ENCODE results near the gene ALG5. TPM values are rescaled to one million over a fixed set of nuclear protein-coding genes. Genes with fewer than 3 reads are reported as not detected.

Gene ALG5
- total RNA-seq, 4 donors from 2014 or later, result 26.2 to 36.6 (median 29.8) TPM

DNA sequence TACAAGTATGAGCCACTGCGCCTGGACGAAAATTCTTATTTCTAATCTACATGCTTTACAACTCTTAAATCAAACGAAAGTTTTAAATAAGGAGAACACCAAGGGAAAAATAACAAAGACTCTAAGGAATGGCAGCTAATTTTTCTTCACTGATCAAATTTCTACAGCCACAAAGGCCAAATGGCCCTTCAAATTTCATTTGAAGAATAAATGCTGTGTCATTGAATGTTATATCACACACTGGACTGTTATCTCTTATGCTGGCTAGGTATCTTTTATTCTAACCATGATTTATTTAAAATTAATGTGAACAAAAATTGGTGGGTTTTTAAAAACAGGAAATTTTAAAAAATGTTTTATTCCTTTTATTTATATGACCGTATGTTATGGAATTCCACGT lies 93.2 kb downstream of the ALG5 start:
- TF ChIP-seq, protein P1, sequence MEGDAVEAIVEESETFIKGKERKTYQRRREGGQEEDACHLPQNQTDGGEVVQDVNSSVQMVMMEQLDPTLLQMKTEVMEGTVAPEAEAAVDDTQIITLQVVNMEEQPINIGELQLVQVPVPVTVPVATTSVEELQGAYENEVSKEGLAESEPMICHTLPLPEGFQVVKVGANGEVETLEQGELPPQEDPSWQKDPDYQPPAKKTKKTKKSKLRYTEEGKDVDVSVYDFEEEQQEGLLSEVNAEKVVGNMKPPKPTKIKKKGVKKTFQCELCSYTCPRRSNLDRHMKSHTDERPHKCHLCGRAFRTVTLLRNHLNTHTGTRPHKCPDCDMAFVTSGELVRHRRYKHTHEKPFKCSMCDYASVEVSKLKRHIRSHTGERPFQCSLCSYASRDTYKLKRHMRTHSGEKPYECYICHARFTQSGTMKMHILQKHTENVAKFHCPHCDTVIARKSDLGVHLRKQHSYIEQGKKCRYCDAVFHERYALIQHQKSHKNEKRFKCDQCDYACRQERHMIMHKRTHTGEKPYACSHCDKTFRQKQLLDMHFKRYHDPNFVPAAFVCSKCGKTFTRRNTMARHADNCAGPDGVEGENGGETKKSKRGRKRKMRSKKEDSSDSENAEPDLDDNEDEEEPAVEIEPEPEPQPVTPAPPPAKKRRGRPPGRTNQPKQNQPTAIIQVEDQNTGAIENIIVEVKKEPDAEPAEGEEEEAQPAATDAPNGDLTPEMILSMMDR (IDR thresholded peaks at IDR 0.05), result no peak
- no peak for TF ChIP-seq POLR2A (IDR thresholded peaks at IDR 0.05)
- intact Hi-C loops (cut with DNase I; ENCODE audit: low total_unique reads), result no loop called here

DNA sequence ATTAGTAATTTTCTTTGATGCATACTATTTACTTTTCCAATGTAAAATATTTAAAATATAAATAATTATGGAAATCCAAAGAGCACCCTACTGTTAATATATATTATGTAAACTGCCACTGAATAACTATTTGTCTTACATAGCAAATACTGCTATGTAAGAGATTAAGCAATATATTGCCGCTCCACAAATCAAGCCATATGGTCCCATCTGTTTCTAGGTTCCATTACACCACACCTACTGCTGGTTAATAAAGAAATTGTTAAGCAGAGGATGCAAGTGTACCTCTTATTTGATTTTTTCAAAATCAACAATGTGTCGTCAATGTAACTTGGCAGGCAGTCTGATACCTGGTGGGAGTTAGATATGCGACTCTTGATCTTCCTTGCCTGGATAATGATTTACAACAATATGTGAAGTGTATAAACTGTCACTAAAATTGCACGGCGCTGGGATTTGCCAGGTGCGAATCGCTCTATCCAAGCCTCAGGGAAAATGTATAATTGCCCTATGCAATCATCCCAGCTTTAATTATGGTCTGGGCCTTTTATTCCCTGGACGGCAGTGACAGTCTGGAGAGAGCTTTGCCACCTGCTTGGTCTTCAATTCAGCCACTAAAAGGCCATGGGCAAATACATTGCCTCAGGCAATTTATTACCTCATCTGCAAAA lies 95.1 kb downstream of the ALG5 start:
- H3K4me3 ChIP-seq, result no peak overlapping the region
- intact Hi-C loops (cut with DNase I; ENCODE audit: low total_unique reads), result no loop called here

More for the DNA sequence above, 93.2 kb downstream of the ALG5 start:
- Histone ChIP-seq H3K4me1 (no peaks in the 10 kb centered on the region), H3K4me3 (no peak overlapping the region), H3K27me3 (no peaks in the 10 kb centered on the region), H3K27ac (no peak overlapping the region), H3K36me3 (no peaks in the 10 kb centered on the region), H3K9me3 (no peaks in the 10 kb centered on the region)
- DNase-seq, result no peak

More for the DNA sequence above, 95.1 kb downstream of the ALG5 start:
- H3K36me3 ChIP-seq, result no peaks in the 10 kb centered on the region
- DNase-seq, result no peak
- H3K27me3 ChIP-seq, result no peaks in the 10 kb centered on the region
- H3K9me3 ChIP-seq, result peaks cover 0 to 7% of the 10 kb centered on the region in 2 donors
- H3K27ac ChIP-seq, result no peak overlapping the region
- no peaks in the 10 kb centered on the region for H3K4me1 ChIP-seq
- TF ChIP-seq, protein P1 (IDR thresholded peaks at IDR 0.05), result no peak
- TF ChIP-seq POLR2A (IDR thresholded peaks at IDR 0.05), result no peak

Other genes starting within 250 kb of the ALG5 start
- 10 to 100 TPM in 3 of 4 donors, 1 to 10 TPM in 1; 5.4 to 15.6 (median 12.0) TPM for gene RFXAP, start 180.1 kb downstream of the ALG5 start, total RNA-seq
- gene SMAD9, start 79.1 kb downstream of the ALG5 start, total RNA-seq, result 10 to 100 TPM in 3 of 4 donors, 1 to 10 TPM in 1; 3.6 to 31.0 (median 23.9) TPM
- 10 to 100 TPM; 17.1 to 61.2 (median 49.7) TPM for gene EXOSC8, start 1.4 kb upstream of the ALG5 start, total RNA-seq
- gene SUPT20H, start 60.3 kb upstream of the ALG5 start, total RNA-seq, result 100 to 1,000 TPM in 1 of 4 donors, 10 to 100 TPM in 3; 39.7 to 119 (median 88.2) TPM
- not detected for gene CSNK1A1L, start 106.3 kb upstream of the ALG5 start, total RNA-seq